BLaER1 (cell line): ENCODE measurements around the gene CHADL.
"Not testable (repeated sequence)": the region's sequence is repeated elsewhere in the genome, so short reads cannot be mapped to it uniquely, and the experiment has no call there.

Source experiments
- H3K27ac ChIP-seq: shearing (Covaris generic); formaldehyde crosslinking; 2 replicates; pipeline ENCODE4 v1.8.1; 2022
- H3K27me3 ChIP-seq: shearing (Covaris generic); formaldehyde crosslinking; 2 replicates; pipeline ENCODE4 v1.8.1; 2022
- H3K36me3 ChIP-seq: shearing (Covaris generic); formaldehyde crosslinking; 2 replicates; pipeline ENCODE4 v1.8.1; 2022
- H3K4me1 ChIP-seq: shearing (Covaris generic); formaldehyde crosslinking; 2 replicates; pipeline ENCODE4 v1.8.1; 2022
- H3K4me2 ChIP-seq: shearing (Covaris generic); formaldehyde crosslinking; 2 replicates; pipeline ENCODE4 v1.8.1; 2022
- H3K4me3 ChIP-seq: shearing (Covaris generic); formaldehyde crosslinking; 2 replicates; pipeline ENCODE4 v1.8.1; 2022
- H3K9ac ChIP-seq: shearing (Covaris generic); formaldehyde crosslinking; 2 replicates; pipeline ENCODE4 v1.8.1; 2022
- H3K9me3 ChIP-seq: shearing (Covaris generic); formaldehyde crosslinking; 2 replicates; pipeline ENCODE4 v1.8.1; 2022
- H4K20me1 ChIP-seq: shearing (Covaris generic); formaldehyde crosslinking; 2 replicates; pipeline ENCODE4 v1.8.1; 2022
- Cebpa-rat ChIP-seq: shearing (Covaris generic); IDR thresholded peaks from 2 replicates; pipeline ENCODE4 v1.8.1; 2022

Gene CHADL

GRCh38 chr22:41197038-41197972 lies 43.4 kb downstream of the CHADL start:
- Histone ChIP-seq H3K4me1 (peaks cover 15% of the 10 kb centered on the region), H4K20me1 (no peaks in the 10 kb centered on the region), H3K9me3 (no peaks in the 10 kb centered on the region), H3K36me3 (no peaks in the 10 kb centered on the region), H3K4me3 (peak overlapping the region; percentile 74), H3K4me2 (peak overlapping the region; percentile 99), H3K27ac (no peak overlapping the region), H3K27me3 (peaks cover 9% of the 10 kb centered on the region; the same call in 1 of the 2 replicates), H3K9ac (peak overlapping the region; percentile 72)
- no peak for TF ChIP-seq Cebpa-rat

- Histone ChIP-seq H3K27ac (no peak overlapping the region), H4K20me1 (no peaks in the 10 kb centered on the region), H3K4me3 (no peak overlapping the region), H3K9ac (no peak overlapping the region), H3K27me3 (peaks cover 9% of the 10 kb centered on the region; the same call in 1 of the 2 replicates), H3K9me3 (no peaks in the 10 kb centered on the region), H3K36me3 (no peaks in the 10 kb centered on the region), H3K4me1 (peaks cover 15% of the 10 kb centered on the region), H3K4me2 (no peak overlapping the region)
- no peak for TF ChIP-seq Cebpa-rat
Measured at GRCh38 chr22:41193829-41194228, 46.9 kb downstream of the CHADL start.

GRCh38 chr22:41191467-41191866 lies 49.3 kb downstream of the CHADL start:
- no peaks in the 10 kb centered on the region for H3K4me1 ChIP-seq
- H3K27me3 ChIP-seq = no peaks in the 10 kb centered on the region; the same call in 1 of the 2 replicates
- no peak overlapping the region for H3K27ac ChIP-seq
- no peak overlapping the region for H3K9ac ChIP-seq
- no peaks in the 10 kb centered on the region for H3K9me3 ChIP-seq
- no peak overlapping the region for H3K4me3 ChIP-seq
- H3K4me2 ChIP-seq = no peak overlapping the region
- TF ChIP-seq Cebpa-rat = no peak
- H3K36me3 ChIP-seq = no peaks in the 10 kb centered on the region
- no peaks in the 10 kb centered on the region for H4K20me1 ChIP-seq

- no peak for TF ChIP-seq Cebpa-rat
- Histone ChIP-seq H3K9me3 (no peaks in the 10 kb centered on the region), H3K27me3 (no peaks in the 10 kb centered on the region), H3K9ac (no peak overlapping the region), H3K36me3 (peaks cover 22% of the 10 kb centered on the region), H4K20me1 (no peaks in the 10 kb centered on the region), H3K4me3 (no peak overlapping the region), H3K27ac (no peak overlapping the region), H3K4me2 (peak overlapping the region; percentile 29), H3K4me1 (peaks cover 27% of the 10 kb centered on the region)
Measured at GRCh38 chr22:41184679-41185078, 56.1 kb downstream of the CHADL start.

GRCh38 chr22:41181349-41182241 lies 59.1 kb downstream of the CHADL start:
- TF ChIP-seq Cebpa-rat = no peak
- peaks cover 55% of the 10 kb centered on the region for H3K4me1 ChIP-seq
- peaks cover 46% of the 10 kb centered on the region for H3K36me3 ChIP-seq
- no peaks in the 10 kb centered on the region for H3K27me3 ChIP-seq
- peaks cover 24% of the 10 kb centered on the region; the same call in 1 of the 2 replicates for H4K20me1 ChIP-seq
- H3K4me2 ChIP-seq = no peak overlapping the region
- no peak overlapping the region for H3K4me3 ChIP-seq
- H3K9ac ChIP-seq = no peak overlapping the region
- no peak overlapping the region for H3K27ac ChIP-seq
- no peaks in the 10 kb centered on the region for H3K9me3 ChIP-seq

GRCh38 chr22:41180926-41181325 lies 59.8 kb downstream of the CHADL start:
- Histone ChIP-seq H3K27me3 (no peaks in the 10 kb centered on the region), H3K4me2 (no peak overlapping the region), H3K4me3 (no peak overlapping the region), H3K4me1 (peaks cover 58% of the 10 kb centered on the region), H3K9ac (no peak overlapping the region), H3K9me3 (no peaks in the 10 kb centered on the region), H4K20me1 (peaks cover 31% of the 10 kb centered on the region; the same call in 1 of the 2 replicates), H3K36me3 (peaks cover 53% of the 10 kb centered on the region), H3K27ac (no peak overlapping the region)
- TF ChIP-seq Cebpa-rat = no peak

GRCh38 chr22:41180362-41180761 lies 60.4 kb downstream of the CHADL start:
- H3K9ac ChIP-seq, H3K9me3 ChIP-seq, H3K4me3 ChIP-seq, H3K27me3 ChIP-seq: not testable (repeated sequence)
- 0 out of 2 replicates have a peak overlapping the region, but pooled peaks have one; percentile 13 for H3K27ac ChIP-seq
- peaks cover 64% of the 10 kb centered on the region for H3K4me1 ChIP-seq
- H4K20me1 ChIP-seq = peaks cover 36% of the 10 kb centered on the region
- H3K36me3 ChIP-seq = peaks cover 59% of the 10 kb centered on the region
- peak overlapping the region; percentile 57 for H3K4me2 ChIP-seq
